Caco-2 (cell line): ENCODE results near the gene NBEAL2. TPM values are rescaled to one million over a fixed set of nuclear protein-coding genes. Genes with fewer than 3 reads are reported as not detected.

ENCODE experiments used
- Bru-seq: library from RNA; stranded (reverse); fragments of 400-500 nt; gene quantifications from one replicate; lab custom pipeline; 2021; lab: Mats Ljungman, UMichigan
- BruChase-seq, 2 experiments: library from RNA; stranded (reverse); fragments of 400-500 nt; gene quantifications; one replicate each; lab custom pipeline; 2021; lab: Mats Ljungman, UMichigan
- BruUV-seq: library from RNA; stranded (reverse); fragments of 400-500 nt; replicated peaks from 2 replicates; lab custom pipeline; 2021; lab: Mats Ljungman, UMichigan
- CTCF ChIA-PET: fragments of 300-600 bp; sonication (Branson Sonifier 250); formaldehyde crosslinking; loops from one replicate; lab custom pipeline; 2022; ENCODE audit warnings: antibody characterized with exemption; lab: Charles Lee
- POLR2A ChIA-PET: fragments of 300-600 bp; sonication (Branson Sonifier 250); formaldehyde crosslinking; loops from one replicate; lab custom pipeline; 2022; ENCODE audit warnings: antibody characterized with exemption; lab: Charles Lee
- DNase-seq, 2 experiments: peaks; one replicate each; pipeline versions ENCODE4 v3.0.0 to v3.0.0-alpha.2; 2020 to 2022
- H3K27me3 ChIP-seq: replicated peaks from 2 replicates; pipeline ENCODE4 v1.6.0; 2011; ENCODE audit warnings: low read length; ENCODE audit not compliant: control insufficient read depth, insufficient read depth
- H3K36me3 ChIP-seq: 2 replicates; pipeline ENCODE4 v1.5.1; 2011; ENCODE audit warnings: low read length; ENCODE audit not compliant: control insufficient read depth, insufficient read depth
- H3K4me1 ChIP-seq: fragments of 250-450 bp; sonication (Bioruptor Pico); 2 replicates; pipeline ENCODE4 v1.5.1; 2020; ENCODE audit warnings: mild to moderate bottlenecking
- H3K4me3 ChIP-seq: 2 replicates; pipeline ENCODE4 v1.5.1; 2011; ENCODE audit warnings: low read depth, mild to moderate bottlenecking, control low read depth, low read length
- H3K9me3 ChIP-seq: fragments of 250-450 bp; sonication (Bioruptor Pico); 2 replicates; pipeline ENCODE4 v1.5.1; 2020; ENCODE audit warnings: mild to moderate bottlenecking, moderate library complexity
- H3K27ac Mint-ChIP-seq: one replicate; pipeline ENCODE4 v1.8.0; 2022; ENCODE audit warnings: mixed read lengths; ENCODE audit not compliant: unreplicated experiment
- H3K27me3 Mint-ChIP-seq: one replicate; pipeline ENCODE4 v1.8.0; 2022; ENCODE audit warnings: mixed read lengths; ENCODE audit not compliant: insufficient read depth, unreplicated experiment
- H3K36me3 Mint-ChIP-seq: one replicate; pipeline ENCODE4 v1.8.0; 2022; ENCODE audit warnings: mild to moderate bottlenecking, mixed read lengths; ENCODE audit not compliant: insufficient read depth, unreplicated experiment
- H3K4me1 Mint-ChIP-seq: one replicate; pipeline ENCODE4 v1.8.0; 2022; ENCODE audit warnings: low read depth, mixed read lengths; ENCODE audit not compliant: unreplicated experiment
- H3K4me3 Mint-ChIP-seq: one replicate; pipeline ENCODE4 v1.8.0; 2022; ENCODE audit warnings: mild to moderate bottlenecking, moderate library complexity, mixed read lengths; ENCODE audit not compliant: unreplicated experiment
- H3K9me3 Mint-ChIP-seq: one replicate; pipeline ENCODE4 v1.8.0; 2022; ENCODE audit warnings: mixed read lengths; ENCODE audit not compliant: unreplicated experiment
- intact Hi-C: fragments of 100-400 bp; cut with micrococcal nuclease; formaldehyde crosslinking; loops from one replicate; pipeline ENCODE4 v1.10.0; 2022; ENCODE audit not compliant: unreplicated experiment
- long read RNA-seq: library from polyadenylated mRNA; stranded (forward); transcript quantifications from one replicate; pipeline ENCODE4 v2.0.0, GENCODE V29; 2022
- total RNA-seq: library from RNA; stranded (reverse); gene quantifications from 2 replicates; pipeline ENCODE4 v1.2.3, GENCODE V29; 2022
- TF ChIP-seq, protein P1 (sequence below), 2 experiments: fragments of 200-600 bp in 1 of 2; IDR thresholded peaks; 1 replicate in 1 of 2; 2 replicates in 1 of 2; pipeline versions ENCODE4 v1.5.1 to v1.8.0; 2011 to 2022; ENCODE audit warnings: antibody characterized with exemption in 1 of 2, control low read depth in 1 of 2, inconsistent platforms in 1 of 2, low read depth in 1 of 2, low read length in 1 of 2, mild to moderate bottlenecking in 1 of 2, moderate library complexity in 1 of 2; ENCODE audit not compliant: insufficient read depth in 1 of 2, severe bottlenecking in 1 of 2, unreplicated experiment in 1 of 2

The NBEAL2 gene, protein sequence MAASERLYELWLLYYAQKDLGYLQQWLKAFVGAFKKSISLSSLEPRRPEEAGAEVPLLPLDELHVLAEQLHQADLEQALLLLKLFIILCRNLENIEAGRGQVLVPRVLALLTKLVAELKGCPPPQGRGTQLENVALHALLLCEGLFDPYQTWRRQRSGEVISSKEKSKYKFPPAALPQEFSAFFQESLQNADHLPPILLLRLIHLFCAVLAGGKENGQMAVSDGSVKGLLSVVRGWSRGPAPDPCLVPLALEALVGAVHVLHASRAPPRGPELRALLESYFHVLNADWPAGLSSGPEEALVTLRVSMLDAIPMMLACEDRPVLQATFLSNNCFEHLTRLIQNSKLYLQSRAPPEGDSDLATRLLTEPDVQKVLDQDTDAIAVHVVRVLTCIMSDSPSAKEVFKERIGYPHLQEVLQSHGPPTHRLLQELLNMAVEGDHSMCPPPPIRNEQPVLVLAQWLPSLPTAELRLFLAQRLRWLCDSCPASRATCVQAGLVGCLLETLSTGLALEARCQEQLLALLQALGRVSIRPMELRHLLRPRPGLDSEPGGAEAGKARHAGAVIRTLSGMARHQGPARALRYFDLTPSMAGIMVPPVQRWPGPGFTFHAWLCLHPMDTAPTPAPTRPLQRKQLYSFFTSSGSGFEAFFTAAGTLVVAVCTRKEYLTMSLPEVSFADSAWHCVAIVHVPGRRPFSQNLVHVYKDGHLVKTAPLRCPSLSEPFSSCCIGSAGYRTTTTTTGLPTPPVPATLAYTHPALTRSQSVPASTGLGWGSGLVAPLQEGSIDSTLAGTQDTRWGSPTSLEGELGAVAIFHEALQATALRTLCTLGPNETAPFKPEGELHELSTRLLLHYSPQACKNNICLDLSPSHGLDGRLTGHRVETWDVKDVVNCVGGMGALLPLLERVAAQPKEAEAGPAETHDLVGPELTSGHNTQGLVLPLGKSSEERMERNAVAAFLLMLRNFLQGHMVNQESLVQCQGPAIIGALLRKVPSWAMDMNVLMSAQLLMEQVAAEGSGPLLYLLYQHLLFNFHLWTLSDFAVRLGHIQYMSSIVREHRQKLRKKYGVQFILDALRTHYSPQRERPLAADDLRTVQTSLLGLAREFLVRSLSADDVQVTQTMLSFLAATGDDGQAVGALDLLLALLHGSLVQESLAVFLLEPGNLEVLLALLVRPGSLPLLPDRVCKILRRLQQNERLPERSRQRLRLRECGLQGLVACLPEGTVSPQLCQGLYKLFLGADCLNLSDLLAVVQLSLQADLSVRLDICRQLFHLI (N-terminal part only)
- 62.4 and 76.9 TPM in 2 replicates for total RNA-seq
- percentile 59 among the genes with signal in this experiment for Bru-seq, nascent RNA
- percentile 68 among the genes with signal in this experiment for BruChase-seq, experiment 1, labeled RNA remaining after a 2-hour chase
- percentile 83 among the genes with signal in this experiment for BruChase-seq, experiment 2, labeled RNA remaining after a 6-hour chase
- long read RNA-seq, full-length matches to known transcripts = 1 of 23 reads
- long read RNA-seq, partial matches to known transcripts = 17 of 23 reads
- long read RNA-seq, other reads (novel, unspliced or antisense) = 5 of 23 reads

DNA sequence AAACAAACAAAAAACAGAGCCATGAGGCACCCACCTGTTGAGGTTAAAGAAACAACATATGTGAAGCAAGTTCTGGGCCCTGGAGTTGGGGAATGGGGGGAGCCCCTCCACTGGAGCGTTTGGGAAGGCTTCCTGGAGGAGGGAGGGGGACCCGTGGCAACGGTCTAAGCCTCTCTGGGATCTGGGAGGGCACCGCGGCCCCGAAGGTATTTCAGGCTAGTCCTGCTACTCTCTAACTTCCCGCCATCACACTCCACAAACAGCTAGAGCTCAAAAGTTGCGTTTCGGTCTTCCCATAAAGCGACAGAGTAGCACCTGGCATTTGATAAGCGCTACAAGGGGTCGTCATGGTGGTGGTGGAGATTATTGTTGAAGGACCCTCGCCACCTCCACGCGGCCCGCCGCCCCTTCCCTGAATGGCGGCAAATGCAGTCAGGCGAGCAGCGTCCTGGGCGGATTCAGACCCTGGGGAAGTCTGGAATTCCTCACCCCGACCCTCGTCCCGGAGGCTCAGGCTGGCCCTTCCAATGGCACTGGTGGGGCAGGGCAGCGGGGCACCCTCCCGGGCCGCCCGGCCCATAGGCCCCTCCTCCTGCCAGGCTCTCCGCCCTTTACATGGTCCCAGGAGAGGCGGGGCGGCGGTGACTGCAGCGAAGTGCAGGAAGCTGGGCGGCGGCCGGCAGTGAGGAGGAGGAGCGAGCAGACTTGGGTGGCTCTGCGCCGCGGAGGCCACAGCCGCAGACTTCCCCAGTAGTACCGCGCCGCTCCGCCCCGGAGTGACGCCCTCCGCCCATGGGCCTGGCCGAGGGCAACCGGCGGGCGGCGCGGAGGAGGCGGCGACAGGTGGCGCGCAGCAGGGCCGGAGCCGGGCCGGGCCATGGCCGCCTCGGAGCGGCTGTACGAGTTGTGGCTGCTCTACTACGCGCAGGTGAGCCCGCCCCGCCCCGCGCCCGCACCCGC is at the start of gene NBEAL2:
NBEAL2 (plus strand) TSS at position 682 of the 960 bp plus-strand sequence; CDS start at position 878, 196 bp downstream.
- TF ChIP-seq, protein P1, sequence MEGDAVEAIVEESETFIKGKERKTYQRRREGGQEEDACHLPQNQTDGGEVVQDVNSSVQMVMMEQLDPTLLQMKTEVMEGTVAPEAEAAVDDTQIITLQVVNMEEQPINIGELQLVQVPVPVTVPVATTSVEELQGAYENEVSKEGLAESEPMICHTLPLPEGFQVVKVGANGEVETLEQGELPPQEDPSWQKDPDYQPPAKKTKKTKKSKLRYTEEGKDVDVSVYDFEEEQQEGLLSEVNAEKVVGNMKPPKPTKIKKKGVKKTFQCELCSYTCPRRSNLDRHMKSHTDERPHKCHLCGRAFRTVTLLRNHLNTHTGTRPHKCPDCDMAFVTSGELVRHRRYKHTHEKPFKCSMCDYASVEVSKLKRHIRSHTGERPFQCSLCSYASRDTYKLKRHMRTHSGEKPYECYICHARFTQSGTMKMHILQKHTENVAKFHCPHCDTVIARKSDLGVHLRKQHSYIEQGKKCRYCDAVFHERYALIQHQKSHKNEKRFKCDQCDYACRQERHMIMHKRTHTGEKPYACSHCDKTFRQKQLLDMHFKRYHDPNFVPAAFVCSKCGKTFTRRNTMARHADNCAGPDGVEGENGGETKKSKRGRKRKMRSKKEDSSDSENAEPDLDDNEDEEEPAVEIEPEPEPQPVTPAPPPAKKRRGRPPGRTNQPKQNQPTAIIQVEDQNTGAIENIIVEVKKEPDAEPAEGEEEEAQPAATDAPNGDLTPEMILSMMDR (IDR thresholded peaks at IDR 0.05; ENCODE audit: insufficient read depth in 1 of 2, low read depth in 1 of 2, low read length in 1 of 2, severe bottlenecking in 1 of 2, unreplicated experiment in 1 of 2) = no peak
- ChIA-PET POLR2A (interaction anchor here (0.6 to 1.5 kb wide), 6 partner anchors 14 to 401 kb away, joined by 3 to 8 read pairs (median 4); partner anchors contain the start of gene PTPN23), CTCF (interaction anchor here (1.0 to 2.4 kb wide), 5 partner anchors 12 to 56 kb away, joined by 4 to 9 read pairs (median 5); no protein-coding TSS in a partner anchor)
- peaks cover 24% of the 10 kb centered on the region for H3K4me1 Mint-ChIP-seq
- peaks cover 31% of the 10 kb centered on the region for H3K36me3 Mint-ChIP-seq
- peak within 1 kb of the TSS; percentile 92 for H3K4me3 ChIP-seq
- no peaks in the 10 kb centered on the region for H3K36me3 ChIP-seq
- H3K27ac Mint-ChIP-seq = peak within 1 kb of the TSS; percentile 92
- no peaks in the 10 kb centered on the region for H3K27me3 Mint-ChIP-seq
- peak within 1 kb of the TSS; percentile 91 for H3K4me3 Mint-ChIP-seq
- H3K27me3 ChIP-seq = no peaks in the 10 kb centered on the region
- peaks cover 49% of the 10 kb centered on the region for H3K4me1 ChIP-seq
- DNase-seq = peak; percentile 96
- H3K9me3 ChIP-seq = no peaks in the 10 kb centered on the region
- no peaks in the 10 kb centered on the region for H3K9me3 Mint-ChIP-seq
- BruUV-seq = TSS peak; percentile 44
- intact Hi-C loops = loop anchor here (1.0 kb wide), 2 partner anchors 31 to 36 kb away; no protein-coding TSS in a partner anchor

DNA sequence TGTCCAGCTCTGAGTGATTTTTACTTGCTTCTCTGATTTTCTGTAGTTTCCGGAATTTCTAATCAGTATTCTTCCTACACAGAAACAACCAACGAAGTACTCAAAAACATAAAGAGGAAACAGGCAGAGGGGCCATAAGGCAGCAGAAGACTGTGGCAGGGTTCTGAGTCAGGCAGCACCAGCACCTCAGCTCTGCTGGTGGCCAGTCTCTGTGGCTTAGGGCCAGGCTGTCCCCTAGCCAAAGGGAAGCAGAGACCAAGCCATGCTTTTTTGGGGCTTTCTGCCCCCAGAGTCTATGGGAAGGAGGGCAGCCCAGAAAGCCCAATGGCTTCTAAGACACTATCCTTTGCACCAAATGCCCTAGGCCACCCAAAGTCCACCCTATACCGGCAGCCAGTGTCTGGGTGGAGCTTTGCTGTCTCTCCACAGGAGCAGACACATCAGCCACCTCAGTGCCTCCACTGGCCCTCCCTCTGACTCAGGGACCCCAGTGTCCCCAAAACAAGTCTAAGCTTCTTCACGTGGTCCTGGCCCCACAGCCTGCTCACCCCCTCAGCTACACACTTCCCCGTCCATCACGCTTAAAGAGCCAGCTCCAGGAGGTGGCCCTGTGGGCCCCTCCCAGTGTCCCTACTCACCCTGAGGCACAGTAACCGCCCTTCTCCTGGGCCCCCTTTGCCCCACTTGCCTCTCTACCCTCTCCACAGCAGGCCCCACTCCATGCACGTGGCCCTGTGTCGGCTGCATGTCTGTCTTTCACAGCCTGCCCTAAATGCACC is 49.1 kb upstream of the NBEAL2 start:
- H3K27ac Mint-ChIP-seq = peak overlapping the region; percentile 81

More for the DNA sequence above, 49.1 kb upstream of the NBEAL2 start:
- H3K36me3 ChIP-seq = peaks cover 10% of the 10 kb centered on the region
- Mint-ChIP-seq H3K4me1 (peaks cover 33% of the 10 kb centered on the region), H3K9me3 (no peaks in the 10 kb centered on the region), H3K36me3 (peaks cover 74% of the 10 kb centered on the region), H3K4me3 (peak overlapping the region; percentile 18), H3K27me3 (no peaks in the 10 kb centered on the region)
- no TSS peak for BruUV-seq
- no peak for DNase-seq
- ChIA-PET POLR2A (no interaction called here), CTCF (interaction anchor here (0.5 kb wide), 1 partner anchor 201 kb away, joined by 5 read pairs; no protein-coding TSS in a partner anchor)
- peaks cover 54% of the 10 kb centered on the region for H3K4me1 ChIP-seq
- TF ChIP-seq, protein P1 (IDR thresholded peaks at IDR 0.05; ENCODE audit: insufficient read depth in 1 of 2, low read depth in 1 of 2, low read length in 1 of 2, severe bottlenecking in 1 of 2, unreplicated experiment in 1 of 2) = no peak
- no peak overlapping the region for H3K4me3 ChIP-seq
- intact Hi-C loops = no loop called here
- no peaks in the 10 kb centered on the region for H3K9me3 ChIP-seq
- H3K27me3 ChIP-seq = no peaks in the 10 kb centered on the region
